Measurements from ENCODE around the gene CYB5R2.

The CYB5R2 gene

DNA sequence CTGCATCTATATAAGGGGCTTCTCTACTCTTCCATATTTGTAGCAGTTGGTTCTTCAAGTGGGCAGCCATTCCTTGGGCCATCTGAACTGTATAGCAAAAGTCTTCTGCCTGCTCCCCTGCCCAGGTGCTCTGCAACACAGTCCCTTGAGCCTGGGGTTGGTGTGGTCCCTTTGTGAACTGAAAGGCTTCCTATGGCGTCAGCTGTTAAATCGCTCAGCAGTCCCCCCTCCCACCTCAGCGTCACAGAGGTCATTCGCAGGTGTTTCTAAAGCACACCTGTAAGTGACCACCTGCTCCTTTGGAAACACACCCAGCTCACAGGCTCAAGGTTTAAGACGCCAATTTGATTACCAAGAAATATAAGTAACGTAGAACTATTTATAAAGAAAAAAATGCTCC lies 37.0 kb downstream of the CYB5R2 start:
- DNase-seq: no peak

DNA sequence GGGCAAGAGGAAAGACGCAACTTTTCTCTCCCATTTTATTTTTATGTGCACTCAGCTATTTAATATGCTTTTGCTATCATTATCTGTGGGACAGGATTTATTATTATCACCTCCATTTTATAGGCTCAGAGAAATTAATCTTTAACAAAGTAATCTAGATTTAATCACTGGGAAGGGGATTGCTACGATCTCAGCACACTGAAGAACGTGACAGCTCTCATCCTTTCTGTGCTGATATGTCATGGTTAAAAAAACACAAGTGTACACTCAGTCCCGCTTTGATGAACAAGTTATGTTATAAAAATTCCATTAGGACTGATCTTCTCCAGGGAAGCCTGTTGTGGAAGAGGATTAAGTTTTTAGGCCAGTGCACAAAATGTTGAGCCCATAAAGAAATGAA lies 37.6 kb downstream of the CYB5R2 start:
- DNase-seq: no peak

DNA sequence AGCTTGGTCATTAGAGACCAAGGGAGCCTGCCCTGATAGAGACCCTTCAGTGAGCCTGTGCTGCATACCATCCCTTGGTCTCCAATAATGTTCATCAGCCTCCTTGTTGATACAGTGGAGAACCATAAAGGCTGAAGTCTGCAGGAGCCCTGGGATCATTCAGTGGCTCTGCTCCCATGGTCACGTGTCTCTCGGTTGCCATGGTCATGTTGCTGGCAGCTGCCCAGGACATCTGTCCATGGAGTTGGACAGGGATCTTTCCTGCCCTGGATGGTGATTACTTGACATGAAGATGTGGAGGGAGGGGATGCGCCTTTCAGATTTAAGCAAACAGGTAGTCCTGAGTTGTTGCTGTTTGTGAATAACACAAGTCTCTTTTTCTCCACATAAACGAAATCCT lies 38.2 kb downstream of the CYB5R2 start:
- DNase-seq: no peak

DNA sequence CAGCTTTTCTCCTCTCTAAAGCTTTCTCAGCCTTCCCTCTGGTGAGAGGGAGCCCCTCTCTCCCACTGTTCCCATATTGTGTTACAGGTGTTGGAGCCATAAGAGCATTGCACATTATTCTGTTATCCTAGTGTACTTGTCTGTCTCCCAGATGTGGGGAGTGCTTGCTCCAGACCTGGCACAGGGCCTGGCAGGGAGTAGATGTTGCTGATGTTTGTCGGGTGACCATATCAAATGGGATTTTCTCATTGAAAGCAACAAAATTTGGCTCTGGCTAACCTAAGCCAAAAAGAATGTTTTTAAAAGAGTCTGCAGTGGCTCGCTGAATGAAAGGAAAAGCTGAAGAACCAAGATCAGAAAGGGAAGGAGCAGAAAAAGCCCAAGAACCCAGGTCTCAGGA lies 41.1 kb downstream of the CYB5R2 start:
- DNase-seq: no peak

DNA sequence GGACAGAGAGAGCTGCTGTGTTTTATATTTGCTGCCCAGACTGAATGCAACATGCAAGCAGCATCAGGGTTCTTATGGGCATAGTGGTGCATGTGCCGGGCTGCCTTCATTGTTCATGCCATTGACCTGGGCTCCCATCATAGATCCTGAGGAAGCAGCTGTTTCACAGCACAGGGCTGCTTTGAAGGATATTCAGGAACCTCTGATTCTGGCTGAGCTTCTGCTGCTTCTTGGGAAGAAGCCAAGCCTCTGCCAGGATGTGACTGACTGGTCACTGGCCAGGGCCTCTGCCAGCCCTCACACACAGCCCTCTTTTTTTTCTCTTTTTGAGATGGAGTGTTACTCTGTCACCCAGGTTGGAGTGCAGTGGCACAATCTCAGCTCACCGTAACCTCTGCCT lies 43.3 kb downstream of the CYB5R2 start:
- no peak for DNase-seq

DNA sequence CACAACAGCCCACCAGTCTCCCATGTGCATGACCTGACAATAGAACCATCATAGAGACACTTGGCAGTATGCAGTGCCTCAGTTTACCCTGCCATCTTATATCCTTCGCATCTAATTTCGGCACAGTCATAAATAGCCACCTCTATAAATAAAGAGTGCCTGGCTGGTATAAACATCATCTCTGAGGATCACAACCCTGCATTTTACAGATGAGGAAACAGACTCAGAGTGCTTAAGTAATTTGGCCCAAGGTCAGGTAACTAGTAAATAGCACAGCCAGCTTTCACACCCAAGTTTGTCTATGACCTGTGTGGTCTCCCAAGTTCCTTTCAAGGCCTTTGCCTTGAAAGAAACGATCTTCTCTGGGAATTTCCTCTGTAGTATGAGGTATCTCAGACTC lies 44.6 kb downstream of the CYB5R2 start:
- DNase-seq: no peak

DNA sequence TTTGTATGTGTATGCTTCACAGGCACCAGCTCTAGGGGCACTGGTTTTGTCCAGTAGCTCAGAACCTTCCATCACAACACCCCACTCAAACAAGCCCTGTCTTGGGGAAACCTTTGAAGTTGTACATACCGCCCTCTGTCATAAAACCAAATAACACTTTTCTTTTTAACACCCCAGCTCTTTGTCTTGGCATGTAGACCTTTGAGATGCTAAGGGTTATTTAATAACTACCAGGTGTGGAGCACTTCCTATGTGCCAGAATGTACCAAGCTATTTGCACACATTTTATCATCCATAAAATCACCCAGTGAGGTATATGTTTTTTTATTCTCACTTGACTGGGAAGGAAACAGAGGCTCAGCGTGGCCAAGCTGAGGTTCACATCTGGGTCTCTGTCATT lies 50.6 kb downstream of the CYB5R2 start:
- DNase-seq: no peak

DNA sequence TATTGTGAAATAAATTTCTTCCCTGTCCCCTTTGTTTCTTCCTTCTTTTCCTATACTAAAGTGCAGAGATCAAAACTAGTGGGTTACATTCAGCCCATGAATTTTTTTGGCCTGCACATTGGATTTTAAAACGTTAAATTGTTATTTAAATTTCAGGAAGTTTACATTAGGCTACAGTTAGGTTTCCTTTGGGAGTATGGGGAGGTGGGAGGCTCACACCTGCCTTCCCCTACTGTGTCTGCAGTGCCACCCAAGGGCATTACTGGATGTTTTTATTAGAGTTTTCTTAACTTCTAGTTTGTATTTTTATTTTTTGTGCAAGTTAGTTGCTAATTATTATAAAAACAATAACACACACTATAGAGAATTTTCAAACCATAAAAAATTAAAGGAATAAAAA lies 51.7 kb downstream of the CYB5R2 start:
- DNase-seq: no peak

DNA sequence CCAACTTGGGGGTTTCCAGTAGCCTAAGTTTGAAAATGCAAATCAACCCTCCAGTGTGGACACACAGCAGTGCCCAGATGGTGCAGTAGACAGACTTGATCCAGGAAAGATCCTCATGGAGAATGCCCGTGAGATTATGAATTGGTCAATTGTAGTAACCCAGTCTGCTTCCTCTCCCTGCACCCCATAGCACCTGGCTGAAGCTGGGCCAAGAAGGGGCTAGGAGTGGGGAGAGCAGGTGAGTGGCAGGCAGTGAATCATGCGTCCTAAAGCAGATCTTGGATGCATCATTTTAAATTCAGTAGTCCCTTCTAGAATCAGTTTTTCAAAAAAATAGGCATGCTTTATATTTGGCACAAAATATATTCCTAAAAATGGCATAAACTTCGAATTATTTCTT lies 52.2 kb downstream of the CYB5R2 start:
- no peak for DNase-seq

DNA sequence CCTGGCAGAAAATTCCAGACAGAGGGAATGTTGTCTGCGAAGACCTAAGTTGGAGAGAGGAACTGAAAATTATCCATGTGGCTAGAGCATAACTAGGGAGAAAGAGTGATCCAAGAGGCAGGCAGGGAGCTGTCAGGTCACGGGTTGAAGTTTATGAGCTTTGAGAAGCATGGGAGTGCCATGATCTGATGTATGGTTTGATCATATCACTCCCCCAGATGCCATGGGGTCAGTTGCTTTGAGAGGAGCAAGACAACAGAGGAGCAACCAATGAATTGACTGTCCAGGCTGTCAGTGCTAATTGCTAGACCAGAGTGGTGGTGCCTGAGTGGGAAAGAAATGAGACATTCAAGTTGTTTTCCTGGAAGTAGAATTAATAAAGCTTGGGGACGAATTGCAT lies 54.0 kb downstream of the CYB5R2 start:
- DNase-seq: no peak

DNA sequence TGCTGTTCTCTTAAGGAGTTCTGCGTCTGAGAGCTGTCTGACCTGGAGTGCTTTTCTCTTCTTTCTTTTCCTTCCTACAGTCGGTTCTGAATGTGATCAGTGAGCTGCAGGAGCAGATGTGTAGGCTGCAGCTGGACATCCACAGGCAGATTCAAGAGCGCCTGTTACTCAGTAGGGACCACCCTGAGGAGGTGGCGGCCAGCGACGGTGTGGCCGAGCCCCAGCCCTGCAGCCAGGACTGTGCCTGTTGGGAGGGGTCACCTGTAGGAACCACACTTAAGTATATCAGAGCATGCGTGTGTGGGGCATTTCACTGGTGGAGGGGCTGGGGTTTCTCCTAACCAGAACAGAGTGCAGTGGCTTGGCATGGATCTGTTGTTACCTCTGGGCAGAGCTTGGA lies 56.3 kb downstream of the CYB5R2 start:
- no peak for DNase-seq
